GM10266 (cell line): Measurements from ENCODE around the gene CTBP2.

Experiments used
- DNase-seq: peaks from one replicate; pipeline ENCODE4 v3.0.0; 2012; ENCODE audit errors: extremely low spot score
- TF ChIP-seq, protein P1 (sequence below): IDR thresholded peaks from 2 replicates; pipeline ENCODE4 v1.5.1; 2012; ENCODE audit warnings: mild to moderate bottlenecking, low read depth; ENCODE audit not compliant: control insufficient read depth, insufficient read depth; ENCODE audit errors: missing control alignments

Gene CTBP2

DNA sequence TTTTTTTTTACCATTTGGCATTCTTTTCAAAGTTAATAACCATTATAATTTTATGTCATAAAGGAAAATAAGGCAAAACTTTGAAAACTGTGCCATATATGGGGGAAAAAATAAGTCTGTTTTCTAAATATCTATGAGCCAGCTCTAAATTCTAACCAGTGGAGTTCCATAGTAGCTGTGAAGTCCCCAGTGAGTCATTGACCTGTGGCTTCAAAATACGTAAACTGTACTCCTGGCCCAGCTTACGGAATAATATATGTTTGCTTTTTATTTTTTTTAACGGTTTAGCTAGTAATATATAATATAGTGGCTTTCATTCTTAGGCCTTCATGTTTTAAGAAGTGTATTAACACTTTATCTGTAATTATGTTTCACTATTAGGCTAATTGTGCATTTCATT is 197.9 kb downstream of the CTBP2 start:
- TF ChIP-seq, protein P1, sequence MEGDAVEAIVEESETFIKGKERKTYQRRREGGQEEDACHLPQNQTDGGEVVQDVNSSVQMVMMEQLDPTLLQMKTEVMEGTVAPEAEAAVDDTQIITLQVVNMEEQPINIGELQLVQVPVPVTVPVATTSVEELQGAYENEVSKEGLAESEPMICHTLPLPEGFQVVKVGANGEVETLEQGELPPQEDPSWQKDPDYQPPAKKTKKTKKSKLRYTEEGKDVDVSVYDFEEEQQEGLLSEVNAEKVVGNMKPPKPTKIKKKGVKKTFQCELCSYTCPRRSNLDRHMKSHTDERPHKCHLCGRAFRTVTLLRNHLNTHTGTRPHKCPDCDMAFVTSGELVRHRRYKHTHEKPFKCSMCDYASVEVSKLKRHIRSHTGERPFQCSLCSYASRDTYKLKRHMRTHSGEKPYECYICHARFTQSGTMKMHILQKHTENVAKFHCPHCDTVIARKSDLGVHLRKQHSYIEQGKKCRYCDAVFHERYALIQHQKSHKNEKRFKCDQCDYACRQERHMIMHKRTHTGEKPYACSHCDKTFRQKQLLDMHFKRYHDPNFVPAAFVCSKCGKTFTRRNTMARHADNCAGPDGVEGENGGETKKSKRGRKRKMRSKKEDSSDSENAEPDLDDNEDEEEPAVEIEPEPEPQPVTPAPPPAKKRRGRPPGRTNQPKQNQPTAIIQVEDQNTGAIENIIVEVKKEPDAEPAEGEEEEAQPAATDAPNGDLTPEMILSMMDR, result no peak
- no peak for DNase-seq

DNA sequence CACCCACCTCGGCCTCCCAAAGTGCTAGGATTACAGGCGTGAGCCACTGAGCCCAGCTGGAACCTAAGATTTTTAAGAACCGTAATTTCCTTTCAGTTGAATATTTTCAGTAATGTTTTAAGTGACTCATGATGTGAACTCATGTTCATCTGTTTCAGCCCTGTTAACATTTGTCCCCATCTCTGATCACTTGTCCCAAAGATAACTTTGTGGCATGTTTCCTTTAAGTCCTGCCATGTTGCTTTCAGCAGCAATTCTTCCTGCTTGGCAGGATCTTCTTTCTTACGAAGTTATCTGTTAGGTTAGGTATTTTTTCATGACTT is 199.2 kb downstream of the CTBP2 start:
- TF ChIP-seq, protein P1, result no peak
- no peak for DNase-seq

DNA sequence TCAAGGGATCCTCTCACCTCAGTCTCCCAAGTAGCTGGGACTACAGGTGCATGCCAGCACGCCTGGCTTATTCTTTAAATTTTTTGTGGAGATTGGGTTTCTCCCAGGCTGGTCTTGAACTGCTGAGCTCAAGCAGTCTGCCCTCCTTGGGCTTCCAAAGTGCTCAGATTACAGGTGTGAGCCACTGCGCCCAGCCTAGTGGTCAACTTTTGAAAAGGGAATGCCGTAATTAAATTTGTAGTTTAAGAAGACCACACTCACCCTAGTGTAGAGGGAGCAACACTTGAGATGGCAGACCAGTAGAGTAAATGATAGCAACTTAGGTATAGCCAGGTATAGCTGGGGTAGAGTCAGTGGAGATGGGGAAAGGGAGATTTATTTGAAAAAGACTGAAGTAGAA is 200.8 kb downstream of the CTBP2 start:
- TF ChIP-seq, protein P1, result no peak
- no peak for DNase-seq

DNA sequence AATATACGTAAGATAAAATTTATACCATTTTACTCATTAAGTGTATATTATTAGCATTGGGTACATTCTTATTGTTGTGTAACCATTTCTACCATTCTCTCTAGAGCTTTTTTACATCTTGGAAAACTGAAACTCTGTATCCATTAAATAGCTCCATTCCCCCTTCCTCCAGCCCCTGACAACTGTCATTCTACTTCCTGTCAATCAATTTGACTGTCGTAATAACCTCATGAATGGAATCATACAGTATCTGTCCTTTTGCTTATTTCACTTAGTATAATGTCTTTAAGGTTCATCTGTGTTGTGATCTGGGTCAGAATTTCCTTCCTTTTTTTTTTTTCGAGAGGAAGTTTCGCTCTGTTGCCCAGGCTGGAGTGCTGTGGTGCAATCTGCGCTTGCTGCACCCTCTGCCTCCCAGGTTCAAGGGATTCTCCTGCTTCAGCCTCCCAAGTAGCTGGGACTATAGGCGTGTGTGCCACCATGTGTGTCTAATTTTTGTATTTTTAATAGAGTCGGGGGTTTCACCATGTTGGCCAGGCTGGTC is 202.9 kb downstream of the CTBP2 start:
- DNase-seq, result no peak
- TF ChIP-seq, protein P1, result no peak

DNA sequence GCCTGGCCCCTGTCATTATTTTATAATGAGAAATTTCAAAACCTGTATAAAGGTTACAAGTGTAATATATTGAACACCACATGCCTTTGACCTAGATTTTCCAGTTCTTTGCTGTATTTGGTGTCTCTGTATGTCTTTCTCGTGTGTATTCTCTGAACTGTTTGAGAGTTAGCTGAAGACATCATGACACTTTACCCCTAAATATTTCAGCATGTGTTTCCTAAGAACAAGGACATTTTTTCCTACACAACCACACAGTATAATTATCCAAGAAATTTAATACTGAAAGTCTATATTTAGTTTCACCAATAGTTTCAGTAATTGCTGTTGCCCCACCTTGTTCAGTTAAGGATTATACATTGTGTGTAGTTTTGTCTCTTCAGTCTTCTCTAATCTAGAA is 203.6 kb downstream of the CTBP2 start:
- TF ChIP-seq, protein P1, result no peak
- no peak for DNase-seq

DNA sequence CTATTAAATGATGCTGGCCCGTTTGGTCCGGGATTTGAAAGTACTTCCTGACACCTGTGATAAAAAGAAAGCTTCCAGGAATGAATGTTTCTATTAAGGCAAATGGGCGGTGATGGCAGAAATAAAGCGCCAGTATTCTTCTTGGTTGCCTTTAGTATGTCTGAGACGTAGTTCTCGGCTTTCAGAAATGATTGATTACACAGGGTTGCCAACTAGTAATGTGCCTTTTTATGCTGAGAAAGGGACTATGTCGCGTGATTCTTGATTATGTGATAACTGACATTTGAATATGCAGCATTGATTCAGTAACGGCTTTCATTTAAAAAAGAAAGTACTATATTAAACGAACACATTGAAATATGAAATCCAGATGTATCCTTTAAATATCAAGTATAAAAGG is 204.5 kb downstream of the CTBP2 start:
- TF ChIP-seq, protein P1, result no peak

DNA sequence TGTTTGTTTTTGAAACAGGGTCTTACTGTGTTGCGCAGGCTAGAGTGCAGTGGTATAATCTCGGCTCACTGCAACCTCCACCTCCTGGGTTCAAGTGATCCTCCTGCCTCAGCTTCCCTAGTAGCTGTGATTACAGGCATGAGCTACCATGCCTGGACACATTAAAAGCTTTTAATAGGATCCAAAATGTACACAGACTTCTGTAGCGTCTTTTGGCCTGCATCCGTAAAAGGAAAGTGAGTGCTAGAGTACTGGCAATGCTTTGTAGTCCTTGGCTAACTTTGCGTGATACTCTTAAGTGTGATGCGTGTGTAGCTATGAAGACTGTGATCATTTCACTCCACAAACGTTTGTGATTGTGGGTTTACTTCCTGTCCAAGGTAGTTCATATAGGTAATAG is 205.1 kb downstream of the CTBP2 start:
- TF ChIP-seq, protein P1, result no peak
- no peak for DNase-seq

More for the DNA sequence above, 204.5 kb downstream of the CTBP2 start:
- no peak for DNase-seq
